HG03342 (cell line): ENCODE results near the gene ZP4.

Experiments
- ATAC-seq: cut with Tn5 transposase; IDR thresholded peaks from one replicate; pipeline ENCODE4 v1.9.1; 2021; ENCODE audit warnings: mild to moderate bottlenecking, moderate library complexity; ENCODE audit not compliant: unreplicated experiment

Gene ZP4, protein sequence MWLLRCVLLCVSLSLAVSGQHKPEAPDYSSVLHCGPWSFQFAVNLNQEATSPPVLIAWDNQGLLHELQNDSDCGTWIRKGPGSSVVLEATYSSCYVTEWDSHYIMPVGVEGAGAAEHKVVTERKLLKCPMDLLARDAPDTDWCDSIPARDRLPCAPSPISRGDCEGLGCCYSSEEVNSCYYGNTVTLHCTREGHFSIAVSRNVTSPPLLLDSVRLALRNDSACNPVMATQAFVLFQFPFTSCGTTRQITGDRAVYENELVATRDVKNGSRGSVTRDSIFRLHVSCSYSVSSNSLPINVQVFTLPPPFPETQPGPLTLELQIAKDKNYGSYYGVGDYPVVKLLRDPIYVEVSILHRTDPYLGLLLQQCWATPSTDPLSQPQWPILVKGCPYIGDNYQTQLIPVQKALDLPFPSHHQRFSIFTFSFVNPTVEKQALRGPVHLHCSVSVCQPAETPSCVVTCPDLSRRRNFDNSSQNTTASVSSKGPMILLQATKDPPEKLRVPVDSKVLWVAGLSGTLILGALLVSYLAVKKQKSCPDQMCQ

DNA sequence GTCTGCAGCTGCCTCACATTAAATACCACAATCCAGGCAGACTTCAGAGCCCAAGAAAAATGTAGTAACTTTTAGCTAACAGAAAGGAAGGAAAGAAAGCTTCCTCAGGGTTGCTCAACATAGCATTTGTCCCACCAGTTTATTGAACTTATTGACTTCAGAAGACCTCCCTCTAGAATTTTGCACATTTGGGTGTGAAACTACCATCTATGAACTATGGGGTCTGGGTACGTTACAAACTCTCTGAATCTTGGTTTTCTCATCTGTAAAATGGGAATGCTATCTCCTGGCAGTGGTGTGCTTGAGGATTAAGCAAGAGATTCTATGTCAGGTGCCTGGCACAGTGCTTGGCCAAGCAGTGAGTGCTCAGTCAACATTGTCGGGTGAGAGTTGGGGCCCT is at the start of gene ZP4:
Gene ZP4 (minus strand): TSS at position 101 of the 400 bp plus-strand sequence. CDS start 287 bp downstream, outside the sequence.
- no peak for ATAC-seq

DNA sequence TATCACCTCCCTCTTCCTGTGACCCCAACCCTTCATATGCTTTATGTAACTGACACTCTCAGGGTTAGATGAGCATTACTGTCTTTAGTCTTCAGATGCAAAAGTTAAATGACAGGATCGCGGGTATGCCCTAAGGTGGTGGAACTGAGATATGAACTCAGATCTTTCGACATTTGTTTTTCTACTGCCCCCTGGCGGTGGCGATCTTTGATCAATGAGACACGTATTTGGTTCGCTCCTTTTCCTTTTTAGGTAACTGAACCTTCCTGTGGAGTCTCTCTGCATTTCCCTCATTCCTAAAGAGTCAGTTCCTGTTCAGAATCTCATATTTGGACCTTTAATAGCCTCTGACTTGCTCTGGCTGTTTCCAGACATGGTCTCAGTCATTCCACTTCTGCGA is 47.8 kb upstream of the ZP4 start:
- ATAC-seq = no peak

DNA sequence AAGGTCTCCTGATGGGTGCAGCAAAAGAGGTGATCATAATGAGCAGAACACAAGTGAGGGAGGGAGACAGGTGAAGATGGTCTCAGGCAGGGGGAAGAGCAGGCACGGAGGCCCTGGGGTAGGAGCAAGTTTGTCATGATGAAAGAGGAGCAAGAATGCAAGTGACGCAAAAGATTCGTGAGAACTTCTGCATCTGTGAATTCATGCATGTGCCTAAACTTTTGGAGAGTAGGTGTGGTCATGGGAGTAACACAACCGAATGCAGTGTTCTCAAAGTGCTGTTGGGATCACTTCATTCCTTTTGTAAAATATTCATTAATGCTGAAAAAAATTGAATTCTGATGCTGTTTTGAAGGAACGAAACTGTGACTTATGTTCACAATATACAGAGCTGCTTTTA is 47.3 kb upstream of the ZP4 start:
- ATAC-seq = no peak

DNA sequence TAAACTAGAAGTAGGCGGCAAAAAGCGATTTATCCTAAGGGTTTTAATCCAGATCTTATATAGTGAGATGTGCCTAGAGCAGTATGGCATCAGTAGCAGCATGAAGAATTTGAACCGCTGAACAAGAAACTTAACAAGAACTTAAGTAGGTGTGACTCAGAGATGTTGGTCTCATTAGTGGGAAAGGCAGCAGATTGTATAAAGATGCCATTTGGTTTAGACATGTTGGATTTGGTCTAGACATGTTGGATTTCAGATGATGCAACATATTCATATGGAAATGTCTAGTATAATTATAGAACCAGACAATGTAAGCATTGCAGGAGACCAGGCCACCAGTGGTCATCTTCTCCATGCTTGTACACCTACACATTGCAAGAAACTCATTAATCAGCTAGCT is 42.1 kb upstream of the ZP4 start:
- no peak for ATAC-seq

DNA sequence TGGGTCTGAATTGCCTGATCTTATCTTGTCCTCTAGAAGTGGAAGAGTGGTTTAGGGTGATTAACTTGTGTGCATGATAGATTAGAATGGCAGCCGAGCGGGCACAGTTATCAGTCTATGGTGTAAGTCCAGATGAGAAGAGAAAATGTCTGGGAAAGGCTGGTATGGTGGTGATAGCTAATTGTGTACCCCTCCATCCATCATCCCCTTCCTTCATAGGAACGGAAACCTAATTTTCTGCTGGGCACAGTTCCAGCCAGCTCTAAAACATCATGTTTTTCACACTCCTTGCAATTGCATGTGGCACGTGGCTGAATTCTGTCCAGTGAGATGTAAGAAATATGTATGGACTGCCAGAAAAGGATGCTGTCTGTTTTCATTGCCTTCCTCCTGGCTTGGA is 40.9 kb upstream of the ZP4 start:
- no peak for ATAC-seq

DNA sequence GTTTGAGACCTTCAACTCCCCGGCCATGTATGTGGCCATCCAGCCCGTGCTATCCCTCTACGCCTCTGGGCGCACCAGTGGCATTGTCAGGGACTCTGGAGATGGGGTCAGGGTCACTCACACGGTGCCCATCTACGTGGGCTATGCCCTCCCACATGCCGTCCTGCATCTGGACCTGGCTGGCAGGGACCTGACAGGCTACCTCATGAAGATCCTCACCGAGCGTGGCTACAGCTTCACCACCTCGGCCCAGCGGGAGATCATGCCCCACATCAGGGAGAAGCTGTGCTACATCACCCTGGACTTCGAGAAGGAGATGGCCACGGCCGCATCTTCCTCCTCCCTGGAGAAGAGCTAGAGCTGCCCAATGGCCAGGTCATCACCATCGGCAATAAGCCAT is 36.5 kb upstream of the ZP4 start:
- no peak for ATAC-seq

DNA sequence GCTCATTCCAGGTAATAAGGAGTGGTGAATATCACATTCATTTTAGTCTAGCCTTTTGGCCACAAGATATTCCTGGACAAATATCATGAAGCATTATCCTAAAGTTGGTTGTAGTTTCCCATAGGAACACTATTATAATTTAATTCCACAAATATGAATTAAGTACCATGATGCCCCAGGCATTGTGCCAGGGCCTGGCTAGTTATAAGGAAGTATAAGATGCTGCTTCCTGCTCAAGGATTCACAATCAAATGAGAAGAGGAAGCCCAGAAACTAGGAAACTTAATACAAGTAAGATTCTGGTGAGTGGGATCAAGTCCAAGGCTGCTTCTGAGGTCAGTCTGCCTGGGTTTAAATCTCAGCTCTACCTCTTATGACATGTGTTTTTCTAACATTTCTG is 30.6 kb upstream of the ZP4 start:
- no peak for ATAC-seq

DNA sequence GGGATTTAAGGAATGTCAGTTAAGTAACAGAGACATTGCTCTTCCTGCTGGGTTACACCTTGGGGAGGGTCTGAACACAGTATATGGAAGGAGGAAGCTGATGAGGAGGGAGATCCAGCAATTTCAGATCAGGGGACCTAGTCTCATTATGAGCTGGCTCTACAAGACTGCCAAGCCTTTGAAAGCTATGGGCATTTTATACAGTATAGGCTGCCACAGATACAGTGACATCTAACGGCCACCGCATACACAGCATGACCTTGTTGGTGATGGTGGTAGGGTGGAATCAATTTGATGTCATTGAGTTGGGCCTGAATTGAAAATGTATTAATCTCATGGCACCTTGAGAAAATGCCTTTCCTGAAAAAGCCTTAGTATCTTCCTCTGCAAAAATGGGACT is 22.6 kb upstream of the ZP4 start:
- no peak for ATAC-seq

DNA sequence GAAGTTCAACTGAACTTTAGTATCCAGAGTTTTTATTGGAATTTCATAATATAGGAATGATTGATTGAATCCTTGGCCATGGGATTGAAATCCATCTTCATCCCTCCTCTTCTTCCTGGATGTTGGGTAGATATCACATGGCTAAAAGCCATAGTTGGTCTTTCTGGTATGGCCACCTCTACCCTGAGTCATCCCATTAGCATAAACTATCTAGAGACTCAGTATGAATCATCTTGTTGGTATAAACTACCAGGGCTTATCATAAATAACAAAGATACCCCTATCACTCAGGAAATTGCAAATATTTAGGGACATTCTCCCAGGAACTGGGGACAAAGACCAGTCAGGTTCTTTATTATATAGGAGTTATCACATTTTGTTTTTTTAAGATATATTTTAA is 21.2 kb upstream of the ZP4 start:
- ATAC-seq = no peak

DNA sequence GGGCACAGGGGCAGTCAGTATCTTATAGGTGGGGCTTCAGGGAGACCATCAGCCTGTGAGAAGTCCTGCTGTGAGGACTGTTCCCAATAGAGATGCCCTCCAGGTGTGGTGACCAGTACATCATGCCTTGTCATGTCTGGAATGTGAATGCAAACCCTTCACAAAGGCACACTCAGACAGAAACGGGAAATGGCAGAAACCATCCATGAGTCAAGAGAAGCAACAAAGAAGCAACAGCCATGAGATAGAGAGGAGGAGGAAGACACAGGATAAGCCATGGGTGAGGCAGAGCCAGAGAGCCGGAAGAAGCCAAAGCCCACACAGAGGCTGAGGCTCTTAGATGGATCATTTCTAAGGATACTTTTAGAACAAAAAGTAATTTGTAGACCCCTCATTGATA is 20.1 kb upstream of the ZP4 start:
- no peak for ATAC-seq

DNA sequence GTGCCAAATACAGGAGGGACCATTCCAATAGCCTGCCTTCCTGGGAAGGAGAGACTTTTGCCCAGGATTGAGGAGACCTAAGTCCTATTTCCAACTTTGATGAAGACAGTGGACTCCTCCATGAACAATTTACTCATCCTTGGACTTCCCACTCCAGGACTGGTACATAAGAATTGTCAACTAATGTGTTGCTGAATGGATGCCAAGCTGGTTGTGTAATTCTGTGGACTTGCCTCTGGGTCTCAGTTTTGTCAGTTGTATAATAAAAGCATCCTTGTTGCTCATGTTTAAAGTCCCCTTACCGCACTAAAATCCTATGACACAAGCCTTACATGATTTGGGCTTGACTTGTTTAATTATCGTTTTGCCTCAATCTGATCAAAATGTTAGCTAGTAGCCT is 13.2 kb upstream of the ZP4 start:
- no peak for ATAC-seq

DNA sequence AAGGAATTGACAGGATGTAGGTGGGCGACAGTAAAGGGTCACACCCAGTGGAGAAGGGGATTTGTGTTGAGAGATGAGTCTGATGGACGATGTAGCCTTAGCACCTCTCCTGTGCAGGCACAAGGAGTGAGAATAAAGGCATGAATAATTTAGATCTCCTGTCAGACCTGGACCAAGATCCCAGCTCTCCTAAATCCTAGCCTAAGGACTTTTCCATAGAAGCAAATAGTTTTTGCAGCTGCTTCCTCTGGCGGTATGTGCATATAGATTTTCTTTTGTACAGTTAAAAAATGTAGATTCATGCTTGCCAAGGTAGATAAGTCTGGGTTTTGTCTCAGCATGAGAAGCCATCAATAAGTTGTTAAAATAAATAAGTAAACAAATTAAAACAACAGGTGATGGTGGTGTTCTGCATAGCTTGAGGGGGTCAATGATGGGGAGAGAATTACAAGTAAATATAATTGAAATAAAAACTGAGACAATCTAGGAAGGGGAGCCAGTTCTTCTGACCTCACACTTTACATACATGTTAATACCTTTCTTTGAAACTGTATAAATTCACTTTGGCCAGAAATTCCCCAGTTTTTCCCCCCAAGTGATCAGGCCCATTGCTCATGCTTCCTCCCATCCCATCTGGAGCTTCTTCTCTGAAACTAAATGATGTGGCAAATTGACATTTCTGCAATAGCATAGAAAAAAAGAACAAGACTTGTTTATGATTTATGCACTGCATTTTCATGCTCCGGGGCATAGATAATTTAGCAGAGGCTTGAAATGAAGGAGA is 12.4 kb upstream of the ZP4 start:
- ATAC-seq = no peak

DNA sequence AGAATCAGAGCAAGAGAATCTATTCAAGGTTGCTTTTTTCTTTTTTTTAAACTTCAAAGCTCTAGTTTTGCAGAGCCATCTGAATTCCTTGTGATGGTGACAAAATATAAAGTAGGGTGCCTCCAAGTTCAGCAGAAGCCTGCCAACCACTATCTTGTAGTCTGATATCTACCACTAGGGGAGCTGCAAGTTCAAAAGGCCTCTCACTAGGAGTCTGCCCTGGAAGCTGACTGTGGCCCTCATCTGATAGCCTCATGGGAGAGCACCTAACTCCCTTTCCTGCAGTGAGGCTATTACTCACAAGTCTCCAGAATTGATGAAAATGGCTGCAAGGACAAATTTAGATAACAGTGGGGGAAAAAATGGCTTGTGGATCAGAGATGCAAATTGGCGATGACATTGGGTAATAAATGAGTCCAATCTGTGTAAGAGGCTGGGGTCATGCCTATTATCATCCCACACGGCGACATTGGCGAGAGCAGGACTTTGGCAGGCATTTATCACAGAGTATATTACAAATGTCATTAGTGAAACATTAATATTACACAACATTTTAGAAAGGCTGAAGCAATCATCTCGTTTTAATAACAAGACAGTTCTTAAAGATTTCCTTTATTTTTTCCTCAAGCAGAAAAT is 10.7 kb upstream of the ZP4 start:
- ATAC-seq = peak; percentile 84

DNA sequence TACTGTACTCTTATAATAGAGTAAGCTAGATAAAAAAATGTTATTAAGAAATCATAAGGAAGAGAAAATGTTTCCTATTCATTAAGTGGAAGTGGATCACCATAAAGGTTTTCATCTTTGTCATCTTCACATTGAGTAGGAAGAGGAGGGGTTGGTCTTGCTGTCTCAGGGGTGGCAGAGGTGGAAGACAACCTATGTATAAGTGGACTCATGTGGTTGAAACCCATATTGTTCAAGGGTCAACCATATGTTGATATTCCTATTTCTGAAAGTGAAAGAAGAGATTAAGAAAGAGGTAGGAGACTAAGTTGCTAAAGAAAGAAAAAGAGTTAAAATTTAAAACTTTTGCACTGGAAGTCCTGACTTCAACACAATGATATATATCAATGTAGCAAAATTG is 4.9 kb upstream of the ZP4 start:
- no peak for ATAC-seq

DNA sequence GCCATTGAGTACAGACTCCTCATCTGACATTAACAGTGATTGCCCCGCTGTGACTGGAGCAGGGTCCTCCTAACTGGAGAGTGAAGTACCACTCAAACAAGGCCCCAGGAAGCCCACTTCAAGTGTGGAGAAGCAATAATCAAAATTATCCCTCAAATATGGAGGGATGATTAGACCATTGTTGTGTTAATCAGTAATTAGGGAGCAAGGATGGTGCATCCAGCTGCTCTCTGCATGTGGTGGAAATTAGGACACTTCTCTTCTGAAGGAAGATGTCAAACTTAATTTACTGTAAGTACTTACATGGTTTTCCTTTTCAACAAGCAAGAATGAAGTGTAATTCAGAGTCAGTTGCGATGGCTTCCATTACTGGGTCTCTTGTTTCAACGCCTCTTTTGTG is 3.4 kb upstream of the ZP4 start:
- ATAC-seq = no peak

DNA sequence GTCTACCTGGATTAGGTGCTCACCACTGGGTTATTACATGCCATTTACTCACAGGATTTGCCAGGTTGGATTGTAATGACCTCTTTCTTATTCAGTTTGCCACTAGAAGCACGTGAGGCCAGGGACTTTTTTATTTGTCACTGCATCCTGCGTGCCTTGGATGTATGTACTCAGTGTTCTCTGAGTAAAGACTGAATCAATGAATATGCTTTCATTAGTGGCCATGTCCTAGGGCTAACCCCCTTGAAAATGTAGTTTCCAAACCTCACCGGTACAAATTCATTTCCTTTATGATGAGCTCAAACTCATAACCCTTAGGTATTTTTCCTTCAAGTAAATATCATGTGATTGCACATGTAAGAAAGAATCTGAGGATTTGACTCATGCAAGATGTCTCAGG is 1.3 kb upstream of the ZP4 start:
- no peak for ATAC-seq

DNA sequence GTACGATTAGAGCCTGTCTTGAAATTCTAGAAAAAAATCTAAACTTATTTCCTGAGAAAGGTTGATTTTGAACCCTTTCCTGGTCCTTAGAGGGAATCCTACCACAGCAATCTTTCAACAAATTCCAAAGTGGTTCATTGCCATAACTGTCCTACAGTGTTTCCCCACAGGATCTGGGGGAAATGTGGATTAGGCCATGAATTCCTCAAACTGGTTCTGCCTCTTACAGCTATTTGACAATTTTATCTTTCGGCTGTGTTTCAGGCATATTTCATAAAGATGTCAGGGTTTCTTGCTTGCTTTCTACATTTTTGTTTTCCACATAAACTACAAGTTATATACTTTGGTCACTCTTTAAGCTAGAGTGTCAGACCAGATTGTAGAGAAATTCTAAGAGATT is 544 bp upstream of the ZP4 start:
- no peak for ATAC-seq

DNA sequence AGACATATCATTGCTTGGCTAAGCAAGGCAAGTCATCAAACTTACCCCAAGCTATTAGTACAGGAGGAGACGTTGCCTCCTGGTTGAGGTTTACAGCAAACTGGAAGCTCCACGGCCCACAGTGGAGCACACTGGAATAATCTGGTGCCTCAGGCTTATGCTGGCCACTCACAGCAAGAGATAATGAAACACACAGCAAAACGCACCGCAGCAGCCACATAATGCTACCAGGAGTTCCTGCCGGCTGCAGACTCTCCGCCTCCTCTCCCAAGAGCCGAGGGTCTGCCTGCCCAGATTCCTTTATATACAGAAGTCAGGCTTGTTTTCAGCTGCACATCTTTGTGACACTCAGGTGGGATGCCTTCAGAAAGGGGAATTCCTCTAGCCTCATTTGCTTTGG is 306 bp downstream of the ZP4 start:
- ATAC-seq = no peak

DNA sequence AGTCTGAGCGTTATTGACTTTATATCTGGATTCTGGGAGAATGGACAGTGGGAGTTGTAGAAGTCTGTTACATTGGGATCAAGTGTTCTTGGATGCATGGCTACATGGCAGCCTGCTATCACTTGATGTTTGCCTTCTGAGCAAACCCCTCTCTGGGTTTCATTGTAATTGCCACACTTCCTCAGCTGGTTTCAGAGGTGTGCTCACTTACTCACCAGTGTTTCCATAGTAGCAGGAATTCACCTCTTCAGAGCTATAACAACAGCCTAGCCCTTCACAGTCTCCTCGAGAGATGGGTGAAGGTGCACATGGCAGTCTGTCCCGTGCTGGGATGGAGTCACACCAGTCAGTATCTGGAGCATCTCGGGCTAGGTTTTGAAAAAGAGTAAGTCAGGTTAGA is 2.6 kb downstream of the ZP4 start:
- ATAC-seq = no peak

DNA sequence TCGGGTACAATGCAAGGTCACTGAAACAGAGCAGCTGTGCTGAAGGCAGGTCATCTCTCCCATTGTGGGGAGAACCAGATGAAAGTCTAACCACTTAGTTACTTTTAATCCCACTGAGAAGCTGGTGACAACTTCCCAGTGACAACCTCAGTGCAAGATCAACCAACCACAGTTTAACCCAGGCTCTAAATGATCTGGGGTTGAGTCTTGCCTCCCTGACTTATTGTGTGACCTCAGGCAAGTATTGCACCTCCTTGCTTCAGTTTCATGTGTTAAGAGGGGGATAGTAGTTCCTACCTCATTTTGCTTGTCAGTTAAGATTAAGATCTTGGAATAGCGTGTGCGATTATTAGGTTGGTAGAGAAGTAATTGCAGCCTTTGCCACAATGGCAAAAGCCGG is 3.2 kb downstream of the ZP4 start:
- no peak for ATAC-seq

DNA sequence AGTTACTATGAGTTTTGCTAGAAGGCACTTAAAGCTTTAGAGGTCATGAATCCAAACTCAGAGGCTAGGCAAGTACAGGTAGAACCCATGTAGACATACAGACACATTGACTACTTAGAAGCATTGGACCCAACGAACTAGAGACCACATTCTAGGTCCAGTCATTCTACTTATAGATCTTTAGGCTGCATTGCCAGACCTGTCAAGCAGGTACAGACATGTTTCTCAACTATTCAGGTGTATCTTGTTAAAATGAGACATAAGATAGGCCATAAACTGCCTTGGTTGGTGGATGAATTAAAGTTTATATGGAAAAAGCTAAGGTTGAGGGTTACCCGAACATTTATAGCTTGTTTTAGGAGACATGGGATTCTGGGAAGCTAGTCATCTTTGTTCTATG is 6.5 kb downstream of the ZP4 start:
- ATAC-seq = no peak

DNA sequence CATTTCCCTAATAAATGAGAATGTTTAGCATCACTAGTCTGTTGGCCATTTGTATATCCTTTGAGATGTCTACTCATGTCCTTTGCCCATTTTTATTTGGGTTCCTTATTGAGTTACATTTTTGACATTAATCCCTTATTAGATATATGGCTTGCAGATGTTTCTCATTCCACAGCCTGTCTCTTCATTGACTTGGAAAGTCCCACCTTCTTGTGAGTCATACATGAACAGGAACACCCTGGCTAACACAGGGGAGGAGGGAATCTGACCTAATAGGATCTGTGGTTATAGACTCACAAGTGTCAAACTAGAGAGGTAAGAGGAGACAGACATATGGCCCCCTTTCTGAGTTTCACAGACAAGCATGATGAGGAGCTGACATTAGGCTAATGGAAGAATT is 11.5 kb downstream of the ZP4 start:
- no peak for ATAC-seq
